IMR-90 (cell line): Measurements from ENCODE around the gene ARL13A. TPM values are rescaled to one million over a fixed set of nuclear protein-coding genes. Genes with fewer than 3 reads are reported as not detected.

ENCODE experiments used
- ATAC-seq: fragments of 200-7000 bp; cut with Tn5 transposase; 2 replicates; pipeline ENCODE4 v1.9.1; 2020; ENCODE audit warnings: low read depth, mild to moderate bottlenecking, moderate library complexity
- BruUV-seq: library from RNA; stranded (reverse); fragments of 400-500 nt; replicated peaks from 2 replicates; lab custom pipeline; 2021; lab: Mats Ljungman, UMichigan
- CTCF ChIA-PET: fragments of 300-600 bp; formaldehyde crosslinking; extraction: SDS; loops from one replicate; lab custom pipeline; 2021; ENCODE audit warnings: antibody characterized with exemption; lab: Yijun Ruan, JAX
- POLR2A ChIA-PET: fragments of 300-600 bp; sonication (Branson Sonifier 250); formaldehyde crosslinking; loops from one replicate; lab custom pipeline; 2022; ENCODE audit warnings: antibody characterized with exemption; ENCODE audit not compliant: unreplicated experiment; lab: Charles Lee
- DNase-seq: peaks from one replicate; pipeline ENCODE4 v3.0.0; 2013
- H2AFZ ChIP-seq: replicated peaks from 2 replicates; pipeline ENCODE3; 2013; ENCODE audit warnings: low read length, mild to moderate bottlenecking; ENCODE audit not compliant: poor library complexity
- H2AK5ac ChIP-seq: 2 replicates; pipeline ENCODE4 v1.6.1; 2013; ENCODE audit warnings: low read depth, low read length, inconsistent platforms
- H2AK9ac ChIP-seq: replicated peaks from 2 replicates; pipeline ENCODE3; 2013; ENCODE audit warnings: mild to moderate bottlenecking, low read depth, low read length, moderate library complexity; ENCODE audit not compliant: poor library complexity
- H2BK120ac ChIP-seq: 2 replicates; pipeline ENCODE4 v1.6.1; 2013; ENCODE audit warnings: low read depth, low read length, inconsistent platforms
- H2BK15ac ChIP-seq: 3 replicates; pipeline ENCODE4 v1.6.1; 2013; ENCODE audit warnings: low read depth, low read length, inconsistent platforms
- H2BK20ac ChIP-seq: 2 replicates; pipeline ENCODE4 v1.6.1; 2013; ENCODE audit warnings: low read depth, mild to moderate bottlenecking, inconsistent platforms, low read length, moderate library complexity
- H2BK5ac ChIP-seq: 2 replicates; pipeline ENCODE4 v1.6.1; 2013; ENCODE audit warnings: mild to moderate bottlenecking, low read depth, low read length, inconsistent platforms; ENCODE audit not compliant: poor library complexity, severe bottlenecking
- H3K14ac ChIP-seq: replicated peaks from 2 replicates; pipeline ENCODE4 v1.6.1; 2013; ENCODE audit warnings: low read depth, low read length, inconsistent platforms
- H3K18ac ChIP-seq: 2 replicates; pipeline ENCODE4 v1.6.1; 2013; ENCODE audit warnings: low read depth, low read length, control low read depth
- H3K23ac ChIP-seq: 2 replicates; pipeline ENCODE4 v1.6.1; 2013; ENCODE audit warnings: low read depth, low read length, inconsistent platforms
- H3K27ac ChIP-seq: 2 replicates; pipeline ENCODE4 v1.5.1; 2013; ENCODE audit warnings: mild to moderate bottlenecking, control low read depth, low read length; ENCODE audit not compliant: insufficient read depth
- H3K27me3 ChIP-seq: 2 replicates; pipeline ENCODE4 v1.6.1; 2013; ENCODE audit warnings: low read length; ENCODE audit not compliant: control insufficient read depth, insufficient read depth
- H3K36me3 ChIP-seq: 2 replicates; pipeline ENCODE4 v1.6.1; 2013; ENCODE audit warnings: low read length, mixed read lengths; ENCODE audit not compliant: control insufficient read depth, insufficient read depth
- H3K4ac ChIP-seq: 2 replicates; pipeline ENCODE4 v1.6.1; 2013; ENCODE audit warnings: low read depth, low read length, inconsistent platforms
- H3K4me1 ChIP-seq: 2 replicates; pipeline ENCODE4 v1.6.1; 2013; ENCODE audit warnings: low read length, mixed read lengths; ENCODE audit not compliant: control insufficient read depth, insufficient read depth
- H3K4me2 ChIP-seq: 2 replicates; pipeline ENCODE4 v1.6.1; 2013; ENCODE audit warnings: low read depth, mild to moderate bottlenecking, control low read depth, low read length, moderate library complexity
- H3K4me3 ChIP-seq: 2 replicates; pipeline ENCODE4 v1.5.1; 2013; ENCODE audit warnings: low read depth, mild to moderate bottlenecking, control low read depth, low read length, moderate library complexity; ENCODE audit not compliant: insufficient read depth
- H3K56ac ChIP-seq: 2 replicates; pipeline ENCODE4 v1.6.1; 2013; ENCODE audit warnings: low read length, inconsistent platforms; ENCODE audit not compliant: insufficient read depth; ENCODE audit errors: extremely low read depth
- H3K79me1 ChIP-seq, 2 experiments: 2 replicates each; pipeline ENCODE4 v1.6.1; 2013; ENCODE audit warnings: low read length in 2 of 2, inconsistent platforms in 1 of 2, low read depth in 1 of 2
- H3K9ac ChIP-seq: 2 replicates; pipeline ENCODE4 v1.6.1; 2013; ENCODE audit warnings: low read depth, low read length, control low read depth
- H3K9me1 ChIP-seq: 2 replicates; pipeline ENCODE4 v1.6.1; 2013; ENCODE audit warnings: low read length, inconsistent platforms; ENCODE audit not compliant: insufficient read depth
- H3K9me3 ChIP-seq: 2 replicates; pipeline ENCODE4 v1.6.1; 2013; ENCODE audit warnings: low read length; ENCODE audit not compliant: control insufficient read depth, insufficient read depth
- H4K20me1 ChIP-seq: 2 replicates; pipeline ENCODE4 v1.6.1; 2013; ENCODE audit warnings: low read length, inconsistent platforms; ENCODE audit not compliant: insufficient read depth
- H4K5ac ChIP-seq: 2 replicates; pipeline ENCODE4 v1.6.1; 2013; ENCODE audit warnings: mild to moderate bottlenecking, low read depth, low read length, control low read depth
- H4K8ac ChIP-seq, 2 experiments: 2 replicates each; pipeline ENCODE4 v1.6.1; 2013; ENCODE audit warnings: low read depth in 2 of 2, low read length in 2 of 2, control low read depth in 1 of 2, inconsistent platforms in 1 of 2
- H4K91ac ChIP-seq: 2 replicates; pipeline ENCODE4 v1.6.1; 2013; ENCODE audit warnings: low read depth, low read length, inconsistent platforms; ENCODE audit not compliant: insufficient read depth
- BHLHE40 ChIP-seq: fragments of 150-350 bp; IDR thresholded peaks from 2 replicates; pipeline ENCODE4 v1.6.1; 2016; ENCODE audit warnings: mild to moderate bottlenecking, low read depth, low read length
- CEBPB ChIP-seq: IDR thresholded peaks from 2 replicates; pipeline ENCODE4 v1.6.1; 2012; ENCODE audit warnings: low read depth, low read length, improper control_type of control experiment
- CHD1 ChIP-seq: IDR thresholded peaks from 2 replicates; pipeline ENCODE4 v1.6.1; 2012; ENCODE audit warnings: low read depth, low read length, improper control_type of control experiment
- CTCF ChIP-seq: conservative IDR thresholded peaks from 2 replicates; pipeline ENCODE4 v1.5.1; 2012; ENCODE audit warnings: mild to moderate bottlenecking, low read depth, low read length, improper control_type of control experiment
- FOS ChIP-seq: fragments of 150-350 bp; IDR thresholded peaks from 2 replicates; pipeline ENCODE4 v1.6.1; 2016; ENCODE audit warnings: low read depth, low read length
- MAFK ChIP-seq: IDR thresholded peaks from 2 replicates; pipeline ENCODE4 v1.6.1; 2012; ENCODE audit warnings: low read depth, low read length, improper control_type of control experiment
- MAZ ChIP-seq: IDR thresholded peaks from 2 replicates; pipeline ENCODE4 v1.6.1; 2012; ENCODE audit warnings: low read depth, mild to moderate bottlenecking, low read length, improper control_type of control experiment, moderate library complexity, borderline replicate concordance
- MXI1 ChIP-seq: IDR thresholded peaks from 2 replicates; pipeline ENCODE4 v1.6.1; 2012; ENCODE audit warnings: low read depth, mild to moderate bottlenecking, low read length, moderate library complexity, borderline replicate concordance
- NFE2L2 ChIP-seq: fragments of 150-350 bp; IDR thresholded peaks from 2 replicates; pipeline ENCODE4 v1.6.1; 2016; ENCODE audit warnings: low read depth, mild to moderate bottlenecking, low read length
- POLR2A ChIP-seq: IDR thresholded peaks from 2 replicates; pipeline ENCODE4 v1.6.1; 2012; ENCODE audit warnings: mild to moderate bottlenecking, low read depth, low read length
- RAD21 ChIP-seq: IDR thresholded peaks from 2 replicates; pipeline ENCODE4 v1.6.1; 2012; ENCODE audit warnings: low read length, improper control_type of control experiment
- RCOR1 ChIP-seq: IDR thresholded peaks from 2 replicates; pipeline ENCODE4 v1.6.1; 2012; ENCODE audit warnings: mild to moderate bottlenecking, low read length, improper control_type of control experiment; ENCODE audit not compliant: insufficient replicate concordance
- RFX5 ChIP-seq: IDR thresholded peaks from 2 replicates; pipeline ENCODE4 v1.8.0; 2012; ENCODE audit warnings: low read depth, mild to moderate bottlenecking, low read length, moderate library complexity
- SMC3 ChIP-seq: fragments of 150-350 bp; IDR thresholded peaks from 2 replicates; pipeline ENCODE4 v1.6.1; 2016; ENCODE audit warnings: low read depth, mild to moderate bottlenecking, antibody characterized with exemption, low read length, moderate library complexity
- WGBS, 2 experiments: methylation state at CpG; one replicate each; pipeline versions ENCODE4 v1.1.5 to v1.1.7; 2013; ENCODE audit warnings: missing lambda C conversion rate in 2 of 2; ENCODE audit not compliant: insufficient read length in 1 of 2; ENCODE audit errors: extremely low coverage in 2 of 2; 5-methylcytosine and 5-hydroxymethylcytosine counted together
- dilution Hi-C: fragments of 300-500 bp; cut with HindIII; formaldehyde crosslinking; loops from one replicate; pipeline ENCODE4 v1.14.3; 2018; ENCODE audit warnings: low sequenced_read_pairs; ENCODE audit not compliant: unreplicated experiment
- in situ Hi-C: fragments of 300-500 bp; cut with MboI; formaldehyde crosslinking; loops from 3 replicates; pipeline ENCODE4 v1.14.3; 2019; ENCODE audit warnings: low sequenced_read_pairs, inconsistent platforms, mixed read lengths
- intact Hi-C: fragments of 100-400 bp; cut with micrococcal nuclease; formaldehyde crosslinking; loops from 2 replicates; pipeline ENCODE4 v1.10.0; 2022
- polyA plus RNA-seq, 3 experiments: library from polyadenylated mRNA; depleted of rRNA; stranded (reverse); fragments of >200 nt; gene quantifications; 2 replicates each; pipeline ENCODE4 v1.2.3, GENCODE V29; 2012; ENCODE audit warnings: low replicate concordance in 1 of 3
- total RNA-seq: library from RNA; depleted of rRNA; stranded (reverse); fragments of >200 nt; gene quantifications from 2 replicates; pipeline ENCODE4 v1.2.3, GENCODE V29; 2012
- TF ChIP-seq, protein P1 (sequence below): fragments of 150-350 bp; IDR thresholded peaks from 2 replicates; pipeline ENCODE4 v1.6.1; 2016; ENCODE audit warnings: low read depth, mild to moderate bottlenecking, low read length, moderate library complexity, borderline replicate concordance
- TF ChIP-seq, protein P2 (sequence below): fragments of 150-350 bp; IDR thresholded peaks from 2 replicates; pipeline ENCODE4 v1.6.1; 2017; ENCODE audit warnings: mild to moderate bottlenecking, antibody characterized with exemption, low read length, low read depth

Gene ARL13A
- total and polyA plus RNA-seq, 2 of the 4 experiments (the other 2 are of a cell fraction), result not detected

DNA sequence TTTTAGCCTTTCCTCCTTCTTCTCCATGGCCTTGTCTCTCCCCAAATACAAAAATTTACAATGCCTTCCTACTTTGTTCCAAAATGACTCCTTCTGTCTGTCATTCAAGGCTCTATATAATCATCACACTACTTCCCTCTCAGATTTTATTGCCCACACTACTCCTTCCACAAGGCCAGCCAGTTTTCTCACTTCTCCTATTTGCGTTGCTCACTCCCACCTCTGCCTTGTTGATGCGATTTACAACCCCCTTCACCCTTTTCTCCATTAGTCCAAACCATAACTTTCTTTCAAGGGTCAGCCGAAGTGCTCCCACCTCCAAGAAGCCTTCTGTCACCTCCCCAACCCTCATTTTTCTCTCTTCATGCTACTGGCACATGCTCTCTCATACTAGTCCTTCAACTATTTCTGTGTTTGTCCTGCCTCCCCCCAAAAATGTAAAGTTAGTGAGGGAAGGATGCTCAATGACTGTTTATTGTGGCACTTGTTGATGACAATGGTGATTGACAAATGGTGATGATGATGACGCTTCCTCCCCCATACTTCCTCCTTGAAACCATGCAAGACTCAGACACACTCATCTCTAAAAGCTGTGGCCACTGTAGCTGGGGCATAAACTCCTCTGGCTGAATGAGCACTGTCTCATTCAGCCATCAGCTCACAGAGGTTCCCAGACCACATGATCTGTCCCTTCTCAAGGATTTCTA is 38.1 kb upstream of the ARL13A start:
- Histone ChIP-seq H2AFZ (no peak overlapping the region), H2AK5ac (no peak overlapping the region), H3K9me1 (no peaks in the 10 kb centered on the region), H3K14ac (no peak overlapping the region), H3K36me3 (no peaks in the 10 kb centered on the region), H4K5ac (no peak overlapping the region), H3K9ac (no peak overlapping the region), H4K20me1 (no peaks in the 10 kb centered on the region), H3K18ac (no peak overlapping the region), H3K27me3 (peaks cover 7% of the 10 kb centered on the region; the same call in 1 of the 2 replicates), H3K4me1 (no peaks in the 10 kb centered on the region), H4K8ac (no peak overlapping the region), H3K56ac (no peak overlapping the region), H2BK20ac (no peak overlapping the region), H4K91ac (no peak overlapping the region), H3K9me3 (peaks cover 6% of the 10 kb centered on the region), H3K23ac (no peak overlapping the region), H2BK5ac (no peak overlapping the region), H3K4me3 (no peak overlapping the region), H3K4ac (no peak overlapping the region), H3K4me2 (no peak overlapping the region), H2BK15ac (no peak overlapping the region), H2AK9ac (no peak overlapping the region), H3K27ac (no peak overlapping the region), H2BK120ac (no peak overlapping the region), H3K79me1 (no peaks in the 10 kb centered on the region)
- WGBS, 2 experiments, result 58% methylated on average over 2 of the region's 4 CpGs; no CpG with 5 or more reads in 1 of the 2 experiments
- in situ Hi-C loops, result no loop called here
- BruUV-seq, result no TSS peak
- TF ChIP-seq CHD1 (no peak), NFE2L2 (no peak), MXI1 (no peak), BHLHE40 (no peak), RAD21 (no peak), SMC3 (no peak), CTCF (no peak), RCOR1 (no peak), CEBPB (no peak), POLR2A (no peak), FOS (no peak), RFX5 (no peak), MAZ (no peak), MAFK (no peak)
- TF ChIP-seq, protein P1, sequence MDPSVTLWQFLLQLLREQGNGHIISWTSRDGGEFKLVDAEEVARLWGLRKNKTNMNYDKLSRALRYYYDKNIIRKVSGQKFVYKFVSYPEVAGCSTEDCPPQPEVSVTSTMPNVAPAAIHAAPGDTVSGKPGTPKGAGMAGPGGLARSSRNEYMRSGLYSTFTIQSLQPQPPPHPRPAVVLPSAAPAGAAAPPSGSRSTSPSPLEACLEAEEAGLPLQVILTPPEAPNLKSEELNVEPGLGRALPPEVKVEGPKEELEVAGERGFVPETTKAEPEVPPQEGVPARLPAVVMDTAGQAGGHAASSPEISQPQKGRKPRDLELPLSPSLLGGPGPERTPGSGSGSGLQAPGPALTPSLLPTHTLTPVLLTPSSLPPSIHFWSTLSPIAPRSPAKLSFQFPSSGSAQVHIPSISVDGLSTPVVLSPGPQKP, result no peak
- TF ChIP-seq, protein P2, sequence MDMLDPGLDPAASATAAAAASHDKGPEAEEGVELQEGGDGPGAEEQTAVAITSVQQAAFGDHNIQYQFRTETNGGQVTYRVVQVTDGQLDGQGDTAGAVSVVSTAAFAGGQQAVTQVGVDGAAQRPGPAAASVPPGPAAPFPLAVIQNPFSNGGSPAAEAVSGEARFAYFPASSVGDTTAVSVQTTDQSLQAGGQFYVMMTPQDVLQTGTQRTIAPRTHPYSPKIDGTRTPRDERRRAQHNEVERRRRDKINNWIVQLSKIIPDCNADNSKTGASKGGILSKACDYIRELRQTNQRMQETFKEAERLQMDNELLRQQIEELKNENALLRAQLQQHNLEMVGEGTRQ, result no peak
- CTCF ChIA-PET, result interaction anchor here (0.6 to 1.3 kb wide), 2 partner anchors 11 to 69 kb away, joined by 3 to 4 read pairs; no protein-coding TSS in a partner anchor
- no peak for DNase-seq
- no peak for ATAC-seq
- intact Hi-C loops, result no loop called here
- dilution Hi-C loops, result no loop called here
- POLR2A ChIA-PET, result no interaction called here
